K562 (cell line): ENCODE results near the gene C4orf54. TPM values are rescaled to one million over a fixed set of nuclear protein-coding genes. Genes with fewer than 3 reads are reported as not detected.

Experiments used
- ATAC-seq: fragments of 200-7000 bp; cut with Tn5 transposase; 3 replicates; pipeline ENCODE4 v1.9.1; 2020; ENCODE audit warnings: moderate library complexity
- BruUV-seq: library from RNA; stranded (reverse); fragments of 400-500 nt; replicated peaks from 2 replicates; lab custom pipeline; 2021; lab: Mats Ljungman, UMichigan
- CTCF ChIA-PET: fragments of 300-600 bp; formaldehyde crosslinking; extraction: SDS; loops from one replicate; lab custom pipeline; 2021; ENCODE audit warnings: low intra/inter-chr PET ratio; lab: Yijun Ruan, JAX
- POLR2A ChIA-PET: fragments of 300-600, 350-650 bp; sonication (Branson Sonifier 250); formaldehyde crosslinking; extraction: SDS; loops from one replicate; lab custom pipeline; 2021; ENCODE audit warnings: antibody characterized with exemption, inconsistent platforms; lab: Yijun Ruan, JAX
- DNase-seq, 4 experiments: peaks; one replicate each; pipeline versions ENCODE4 v3.0.0 to v3.0.0-alpha.2; 2011 to 2018; ENCODE audit warnings: low spot score in 3 of 4, mixed read lengths in 3 of 4; ENCODE audit errors: extremely low read depth in 1 of 4
- FAIRE-seq: peaks from 2 replicates; lab custom pipeline; 2011; peaks lifted over from hg19 to GRCh38; lab: Jason Lieb, UNC
- H2AFZ ChIP-seq: 2 replicates; pipeline ENCODE4 v1.6.0; 2011; ENCODE audit warnings: low read depth, low read length, control low read depth, inconsistent platforms
- H3K27ac ChIP-seq: fragments of 200-600 bp; 3 replicates; pipeline ENCODE4 v1.8.0; 2011; ENCODE audit warnings: low read depth, mild to moderate bottlenecking, control low read depth, inconsistent platforms, low read length, moderate library complexity, mixed read lengths; ENCODE audit errors: extremely low read depth
- H3K27me3 ChIP-seq, 2 experiments: fragments of 300-600 bp in 1 of 2; 2 replicates in 1 of 2; 3 replicates in 1 of 2; pipeline versions ENCODE4 v1.6.0 to v1.8.0; 2011; ENCODE audit warnings: inconsistent platforms in 2 of 2, low read length in 2 of 2, mild to moderate bottlenecking in 1 of 2, mixed read lengths in 1 of 2, moderate library complexity in 1 of 2; ENCODE audit not compliant: control insufficient read depth in 2 of 2, insufficient read depth in 2 of 2
- H3K36me3 ChIP-seq: fragments of 300-600 bp; 3 replicates; pipeline ENCODE4 v1.8.0; 2011; ENCODE audit warnings: mild to moderate bottlenecking, low read length, inconsistent platforms; ENCODE audit not compliant: control insufficient read depth, insufficient read depth
- H3K4me1 ChIP-seq, 2 experiments: fragments of 200-600 bp in 1 of 2; replicated peaks in 1 of 2; 2 replicates in 1 of 2; 3 replicates in 1 of 2; pipeline versions ENCODE4 v1.5.1 to v1.8.0; 2011; ENCODE audit warnings: inconsistent platforms in 2 of 2, low read length in 2 of 2, mild to moderate bottlenecking in 1 of 2, mixed read lengths in 1 of 2, moderate library complexity in 1 of 2; ENCODE audit not compliant: control insufficient read depth in 2 of 2, insufficient read depth in 2 of 2
- H3K4me2 ChIP-seq: 2 replicates; pipeline ENCODE4 v1.6.1; 2011; ENCODE audit warnings: low read length, control low read depth, inconsistent platforms, mixed read lengths; ENCODE audit not compliant: insufficient read depth
- H3K4me3 ChIP-seq: fragments of 200-600 bp; sonication (generic), shearing (Covaris generic); 2 replicates; pipeline ENCODE4 v1.5.1; 2016; ENCODE audit warnings: control low read depth, inconsistent platforms
- H3K79me2 ChIP-seq: fragments of 200-600 bp; 3 replicates; pipeline ENCODE4 v1.8.0; 2011; ENCODE audit warnings: low read length, inconsistent platforms; ENCODE audit not compliant: control insufficient read depth, insufficient read depth
- H3K9ac ChIP-seq, 2 experiments: 2 replicates each; pipeline versions ENCODE4 v1.6.0 to v1.6.1; 2011; ENCODE audit warnings: low read depth in 2 of 2, low read length in 2 of 2, control low read depth in 1 of 2, inconsistent platforms in 1 of 2, mild to moderate bottlenecking in 1 of 2, mixed read lengths in 1 of 2; ENCODE audit not compliant: insufficient read depth in 1 of 2
- H3K9me1 ChIP-seq: one replicate; pipeline ENCODE4 v1.6.0; 2011; ENCODE audit warnings: inconsistent platforms, mild to moderate bottlenecking, low read length, moderate library complexity; ENCODE audit not compliant: control insufficient read depth, insufficient read depth
- H3K9me3 ChIP-seq: replicated peaks from 2 replicates; pipeline ENCODE4 v1.5.1; 2011; ENCODE audit warnings: low read depth, low read length, inconsistent platforms; ENCODE audit not compliant: control insufficient read depth, insufficient read depth
- H4K20me1 ChIP-seq: replicated peaks from 2 replicates; pipeline ENCODE4 v1.6.1; 2011; ENCODE audit warnings: low read length, inconsistent platforms, mixed read lengths; ENCODE audit not compliant: control insufficient read depth, insufficient read depth
- ATF6 ChIP-seq: sonication (generic); formaldehyde crosslinking; IDR thresholded peaks from 2 replicates; pipeline ENCODE4 v1.4.0; 2020; ENCODE audit warnings: mild to moderate bottlenecking, missing genetic modification reagents
- DEAF1 ChIP-seq: fragments of 450-650 bp; formaldehyde crosslinking; IDR thresholded peaks from 2 replicates; pipeline ENCODE4 v1.4.0; 2020; ENCODE audit warnings: mild to moderate bottlenecking, moderate library complexity
- FOXM1 ChIP-seq, 2 experiments: fragments of 450-650 bp in 1 of 2; sonication (generic) in 1 of 2; formaldehyde crosslinking in 1 of 2; IDR thresholded peaks; 2 replicates each; pipeline versions ENCODE4 v1.6.1 to v1.9.0; 2017 to 2022; ENCODE audit warnings: low read depth in 2 of 2, mild to moderate bottlenecking in 2 of 2, missing genetic modification reagents in 1 of 2, moderate library complexity in 1 of 2
- HES1 ChIP-seq: fragments of 450-650 bp; IDR thresholded peaks from 2 replicates; pipeline ENCODE4 v1.6.1; 2016; ENCODE audit warnings: low read depth, mild to moderate bottlenecking, moderate library complexity
- MCM2 ChIP-seq: fragments of 450-650 bp; IDR thresholded peaks from 2 replicates; pipeline ENCODE4 v1.6.1; 2017; ENCODE audit warnings: low read depth, mild to moderate bottlenecking
- OTX1 ChIP-seq: fragments of 450-650 bp; formaldehyde crosslinking; IDR thresholded peaks from 2 replicates; pipeline ENCODE4 v1.4.0; 2022; ENCODE audit warnings: mild to moderate bottlenecking
- RAD51 ChIP-seq: fragments of 450-650 bp; IDR thresholded peaks from 2 replicates; pipeline ENCODE4 v1.7.1; 2016; ENCODE audit warnings: low read depth, mild to moderate bottlenecking, borderline replicate concordance
- RBBP5 ChIP-seq: fragments of 200-600 bp; sonication (generic); IDR thresholded peaks from 2 replicates; pipeline ENCODE4 v1.6.1; 2012; ENCODE audit warnings: borderline replicate concordance, mild to moderate bottlenecking, low read length, control low read depth, inconsistent platforms; ENCODE audit not compliant: insufficient read depth, poor library complexity, severe bottlenecking
- SMAD4 ChIP-seq: fragments of 250-450 bp; sonication (Bioruptor Pico); conservative IDR thresholded peaks from 2 replicates; pipeline ENCODE4 v1.8.0; 2021; ENCODE audit warnings: inconsistent platforms, mild to moderate bottlenecking, moderate library complexity
- SRSF1 ChIP-seq: fragments of 200-400 bp; formaldehyde crosslinking; IDR thresholded peaks from 2 replicates; pipeline ENCODE4 v1.6.1; 2017; ENCODE audit warnings: mild to moderate bottlenecking, low read depth, low read length, moderate library complexity
- UBTF ChIP-seq, 2 experiments: IDR thresholded peaks; 2 replicates each; pipeline ENCODE4 v1.6.1; 2012; ENCODE audit warnings: improper control_type of control experiment in 2 of 2, low read depth in 2 of 2, low read length in 2 of 2, borderline replicate concordance in 1 of 2
- USF2 ChIP-seq: sonication (generic); formaldehyde crosslinking; IDR thresholded peaks from 2 replicates; pipeline ENCODE4 v1.5.0; 2020; ENCODE audit warnings: missing genetic modification reagents
- WGBS: fragments of 100-300 bp; shearing (Covaris generic); methylation state at CpG from one replicate; pipeline ENCODE4 v1.1.6; 2016; ENCODE audit warnings: low coverage, mixed read lengths; ENCODE audit not compliant: insufficient coverage; ENCODE audit errors: missing lambda C conversion rate; 5-methylcytosine and 5-hydroxymethylcytosine counted together
- in situ Hi-C: fragments of 300-500 bp; cut with MboI; formaldehyde crosslinking; loops from 4 replicates; pipeline ENCODE4 v1.15.0; 2018; ENCODE audit warnings: inconsistent platforms, mixed read lengths
- intact Hi-C: fragments of 100-400 bp; cut with micrococcal nuclease; formaldehyde crosslinking; loops from 2 replicates; pipeline ENCODE4 v1.14.2; 2022
- polyA plus RNA-seq, 8 experiments: library from polyadenylated mRNA; depleted of rRNA in 4 of 8; stranded (reverse) in 5 of 8; unstranded in 3 of 8; fragments of >200 nt; fragmentation: Nextera tagmentation in 2 of 8; fragmentation: Illumina TruSeq in 1 of 8; extraction: Ambion mirVana in 2 of 8; extraction: Trizol in 1 of 8; gene quantifications; 2 replicates each; pipeline versions ENCODE4 v1.2.1 to v1.2.3, GENCODE V29; 2011 to 2014; ENCODE audit warnings: inconsistent platforms in 1 of 8, missing spikeins in 1 of 8
- total RNA-seq, 7 experiments: library from RNA; depleted of rRNA in 6 of 7; stranded (reverse); fragments of >200 nt in 6 of 7; fragmentation: Illumina TruSeq in 2 of 7; extraction: Trizol in 2 of 7; gene quantifications; 2 replicates each; pipeline versions ENCODE4 v1.2.1 to v1.2.3, GENCODE V29; 2011 to 2021; ENCODE audit warnings: low replicate concordance in 1 of 7

C4orf54 gene
- total and polyA plus RNA-seq, 9 of the 15 experiments (the other 6 are each of a cell fraction or from before 2014, with no cell fraction given): not detected

- Histone ChIP-seq H3K36me3 (no peaks in the 10 kb centered on the region), H3K9me3 (no peaks in the 10 kb centered on the region), H4K20me1 (no peaks in the 10 kb centered on the region), H3K27me3 (no peaks in the 10 kb centered on the region; a peak in 1 of 5 replicates), H2AFZ (peak overlapping the region; percentile 70), H3K27ac (no peak overlapping the region), H3K4me1 (no peaks in the 10 kb centered on the region), H3K9ac (no peak overlapping the region), H3K4me3 (no peak overlapping the region), H3K4me2 (0 out of 2 replicates have a peak overlapping the region, but pooled peaks have one; percentile 24), H3K9me1 (no peaks in the 10 kb centered on the region), H3K79me2 (no peaks in the 10 kb centered on the region)
- BruUV-seq: no TSS peak
- DNase-seq (peak in 1 of 4 experiments; percentile 3), ATAC-seq (peak; percentile 49; the same call in 1 of the 3 replicates), FAIRE-seq (no peak)
- TF ChIP-seq ATF6 (CRISPR knock-in tag) (no peak), DEAF1 (no peak), OTX1 (CRISPR knock-in tag) (no peak), HES1 (no peak), USF2 (CRISPR knock-in tag) (peak; percentile 80), RAD51 (peak; percentile 70), SRSF1 (no peak), MCM2 (no peak), FOXM1 (IDR thresholded peaks at IDR 0.05; ENCODE audit: low read depth) (no peak), FOXM1 (CRISPR knock-in tag; IDR thresholded peaks at IDR 0.05; ENCODE audit: low read depth) (no peak), SMAD4 (CRISPR knock-in tag) (no peak), UBTF (IDR thresholded peaks at IDR 0.05; ENCODE audit: borderline replicate concordance in 1 of 2, low read depth in 2 of 2, low read length in 2 of 2) (no peak), RBBP5 (no peak)
- intact Hi-C loops (no loop called here), in situ Hi-C loops (no loop called here)
- ChIA-PET CTCF (no interaction called here), POLR2A (no interaction called here)
- WGBS: 3% methylated on average over 5 of the region's 5 CpGs
Observed at GRCh38 chr4:99608417-99608816, 49.2 kb downstream of the C4orf54 start.
